Measurements from ENCODE around the gene COLGALT1. TPM values are rescaled to one million over a fixed set of nuclear protein-coding genes. Genes with fewer than 3 reads are reported as not detected.

The COLGALT1 gene
- total and polyA plus RNA-seq, 7 experiments from 2014 or later, result 13.2 to 70.6 (median 57.6) TPM

GRCh38 chr19:17557466-17557865 is 2.0 kb downstream of the COLGALT1 start:
- H3K4me1 ChIP-seq (ENCODE audit: control insufficient read depth in 2 of 2, insufficient read depth in 2 of 2, low read length in 2 of 2), result peaks cover 16% of the 10 kb centered on the region in 2 donors
- H3K9me3 ChIP-seq (ENCODE audit: control insufficient read depth in 2 of 3, low read length in 3 of 3), result no peaks in the 10 kb centered on the region
- H3K27ac Mint-ChIP-seq, result no peak overlapping the region
- H3K27me3 Mint-ChIP-seq, result no peaks in the 10 kb centered on the region
- H3K9me3 Mint-ChIP-seq, result peaks cover 0 to 1% (median 0%) of the 10 kb centered on the region in 11 donors
- ChIA-PET POLR2A (interaction anchor here (1.7 kb wide), 1 partner anchor 46 kb away, joined by 7 read pairs; the partner anchor contains the start of gene PGLS), CTCF (interaction anchor here (1.0 to 1.6 kb wide), 2 partner anchors 14 to 16 kb away, joined by 4 read pairs; no protein-coding TSS in a partner anchor)
- H3K36me3 ChIP-seq (ENCODE audit: control insufficient read depth in 2 of 3, insufficient read depth in 3 of 3, low read length in 3 of 3), result peaks cover 0 to 34% (median 4%) of the 10 kb centered on the region in 3 experiments
- no peak for ATAC-seq
- no peak for DNase-seq
- intact Hi-C loops (cut with micrococcal nuclease), result loop anchor here (5.0 kb wide), 3 partner anchors 60 to 1635 kb away; partner anchors contain the start of genes BORCS8 (in 1 of the 2), FCHO1 (in 1 of the 2) and RFXANK (in 1 of the 2)
- H3K4me3 ChIP-seq (ENCODE audit: low read length), result no peak overlapping the region
- peaks cover 8 to 29% (median 24%) of the 10 kb centered on the region in 7 donors for H3K4me1 Mint-ChIP-seq
- H3K27me3 ChIP-seq (ENCODE audit: control insufficient read depth in 2 of 2, insufficient read depth in 2 of 2, low read length in 2 of 2), result no peaks in the 10 kb centered on the region
- no peak overlapping the region for H3K27ac ChIP-seq (ENCODE audit: low read depth, low read length)
- H3K36me3 Mint-ChIP-seq, result peaks cover 0 to 25% (median 6%) of the 10 kb centered on the region in 5 donors
- H3K4me3 Mint-ChIP-seq, result peak overlapping the region; percentile 16 to 90 (median 76)

- H3K36me3 Mint-ChIP-seq, result peaks cover 0 to 34% (median 10%) of the 10 kb centered on the region in 5 donors
- peaks cover 4 to 51% (median 5%) of the 10 kb centered on the region in 3 experiments for H3K36me3 ChIP-seq (ENCODE audit: control insufficient read depth in 2 of 3, insufficient read depth in 3 of 3, low read length in 3 of 3)
- no peak overlapping the region for H3K4me3 Mint-ChIP-seq
- CTCF ChIA-PET, result interaction anchor here (1.0 kb wide), 1 partner anchor 13 kb away, joined by 3 read pairs; no protein-coding TSS in a partner anchor
- H3K9me3 ChIP-seq (ENCODE audit: control insufficient read depth in 2 of 3, low read length in 3 of 3), result no peaks in the 10 kb centered on the region
- peak overlapping the region in 2 of 9 donors; percentile 56 to 65 for H3K27ac Mint-ChIP-seq
- intact Hi-C loops (cut with micrococcal nuclease), result loop anchor here in 1 of 2 donors (1.0 kb wide), 1 partner anchor 32 kb away; no protein-coding TSS in a partner anchor
- POLR2A ChIA-PET, result interaction anchor here (0.6 kb wide), 1 partner anchor 671 kb away, joined by 3 read pairs; no protein-coding TSS in a partner anchor
- no peak for DNase-seq
- H3K4me1 ChIP-seq (ENCODE audit: control insufficient read depth in 2 of 2, insufficient read depth in 2 of 2, low read length in 2 of 2), result peaks cover 11 to 12% of the 10 kb centered on the region in 2 donors
- no peak overlapping the region for H3K4me3 ChIP-seq (ENCODE audit: low read length)
- H3K9me3 Mint-ChIP-seq, result peaks cover 0 to 1% (median 0%) of the 10 kb centered on the region in 11 donors
- peaks cover 8 to 25% (median 21%) of the 10 kb centered on the region in 7 donors for H3K4me1 Mint-ChIP-seq
- ATAC-seq, result peak; percentile 20
- no peaks in the 10 kb centered on the region for H3K27me3 ChIP-seq (ENCODE audit: control insufficient read depth in 2 of 2, insufficient read depth in 2 of 2, low read length in 2 of 2)
- H3K27me3 Mint-ChIP-seq, result no peaks in the 10 kb centered on the region
- H3K27ac ChIP-seq (ENCODE audit: low read depth, low read length), result no peak overlapping the region
Observed at GRCh38 chr19:17560205-17560595, 4.8 kb downstream of the COLGALT1 start.

- peak overlapping the region in 2 of 9 donors; percentile 7 to 82 for H3K27ac Mint-ChIP-seq
- H3K4me1 Mint-ChIP-seq, result peaks cover under 1 to 15% (median 11%) of the 10 kb centered on the region in 7 donors
- H3K36me3 ChIP-seq (ENCODE audit: control insufficient read depth in 2 of 3, insufficient read depth in 3 of 3, low read length in 3 of 3), result peaks cover 5 to 63% (median 8%) of the 10 kb centered on the region in 3 experiments
- intact Hi-C loops (cut with micrococcal nuclease), result no loop called here
- H3K4me1 ChIP-seq (ENCODE audit: control insufficient read depth in 2 of 2, insufficient read depth in 2 of 2, low read length in 2 of 2), result peaks cover 0 to under 1% of the 10 kb centered on the region in 2 donors
- no peaks in the 10 kb centered on the region for H3K9me3 ChIP-seq (ENCODE audit: control insufficient read depth in 2 of 3, low read length in 3 of 3)
- H3K27me3 ChIP-seq (ENCODE audit: control insufficient read depth in 2 of 2, insufficient read depth in 2 of 2, low read length in 2 of 2), result no peaks in the 10 kb centered on the region
- DNase-seq (no peak), ATAC-seq (no peak)
- POLR2A ChIA-PET, result interaction anchor here (0.7 kb wide), 1 partner anchor 51 kb away, joined by 3 read pairs; the partner anchor contains the start of gene PGLS
- no peaks in the 10 kb centered on the region for H3K27me3 Mint-ChIP-seq
- peaks cover 0 to 34% (median 10%) of the 10 kb centered on the region in 5 donors for H3K36me3 Mint-ChIP-seq
- peaks cover 0 to 1% (median 0%) of the 10 kb centered on the region in 11 donors for H3K9me3 Mint-ChIP-seq
- CTCF ChIA-PET, result interaction anchor here (1.0 kb wide), 1 partner anchor 11 kb away, joined by 3 read pairs; no protein-coding TSS in a partner anchor
- H3K4me3 Mint-ChIP-seq, result no peak overlapping the region
- H3K4me3 ChIP-seq (ENCODE audit: low read length), result no peak overlapping the region
- no peak overlapping the region for H3K27ac ChIP-seq (ENCODE audit: low read depth, low read length)
Observed at GRCh38 chr19:17562097-17562496, 6.6 kb downstream of the COLGALT1 start.

GRCh38 chr19:17562561-17562960 is 7.1 kb downstream of the COLGALT1 start:
- H3K9me3 ChIP-seq (ENCODE audit: control insufficient read depth in 2 of 3, low read length in 3 of 3), result no peaks in the 10 kb centered on the region
- peaks cover 0 to 1% (median 0%) of the 10 kb centered on the region in 11 donors for H3K9me3 Mint-ChIP-seq
- no peak overlapping the region for H3K4me3 ChIP-seq (ENCODE audit: low read length)
- peak overlapping the region in 1 of 9 donors; percentile 7 for H3K27ac Mint-ChIP-seq
- H3K27me3 ChIP-seq (ENCODE audit: control insufficient read depth in 2 of 2, insufficient read depth in 2 of 2, low read length in 2 of 2), result no peaks in the 10 kb centered on the region
- H3K36me3 Mint-ChIP-seq, result peaks cover 0 to 34% (median 10%) of the 10 kb centered on the region in 5 donors
- H3K36me3 ChIP-seq (ENCODE audit: control insufficient read depth in 2 of 3, insufficient read depth in 3 of 3, low read length in 3 of 3), result peaks cover 5 to 67% (median 8%) of the 10 kb centered on the region in 3 experiments
- no peaks in the 10 kb centered on the region for H3K27me3 Mint-ChIP-seq
- CTCF ChIA-PET, result interaction anchor here (0.8 to 1.0 kb wide), 2 partner anchors 11 to 33 kb away, joined by 3 to 10 read pairs; no protein-coding TSS in a partner anchor
- intact Hi-C loops (cut with micrococcal nuclease), result no loop called here
- ATAC-seq (no peak), DNase-seq (no peak)
- H3K4me3 Mint-ChIP-seq, result no peak overlapping the region
- peaks cover 0 to 13% (median 10%) of the 10 kb centered on the region in 7 donors for H3K4me1 Mint-ChIP-seq
- H3K4me1 ChIP-seq (ENCODE audit: control insufficient read depth in 2 of 2, insufficient read depth in 2 of 2, low read length in 2 of 2), result no peaks in the 10 kb centered on the region
- POLR2A ChIA-PET, result no interaction called here
- H3K27ac ChIP-seq (ENCODE audit: low read depth, low read length), result no peak overlapping the region

- POLR2A ChIA-PET, result no interaction called here
Observed at GRCh38 chr19:17564781-17565180, 9.3 kb downstream of the COLGALT1 start.

GRCh38 chr19:17565611-17566010 is 10.2 kb downstream of the COLGALT1 start:
- Mint-ChIP-seq H3K4me3 (no peak overlapping the region), H3K36me3 (peaks cover 0 to 39% (median 5%) of the 10 kb centered on the region in 5 donors), H3K27me3 (no peaks in the 10 kb centered on the region), H3K9me3 (peaks cover 0 to 1% (median 0%) of the 10 kb centered on the region in 11 donors), H3K27ac (no peak overlapping the region), H3K4me1 (peaks cover 0 to 5% (median 0%) of the 10 kb centered on the region in 7 donors)
- H3K4me1 ChIP-seq (ENCODE audit: control insufficient read depth in 2 of 2, insufficient read depth in 2 of 2, low read length in 2 of 2), result no peaks in the 10 kb centered on the region
- H3K9me3 ChIP-seq (ENCODE audit: control insufficient read depth in 2 of 3, low read length in 3 of 3), result no peaks in the 10 kb centered on the region
- no peaks in the 10 kb centered on the region for H3K27me3 ChIP-seq (ENCODE audit: control insufficient read depth in 2 of 2, insufficient read depth in 2 of 2, low read length in 2 of 2)
- intact Hi-C loops (cut with micrococcal nuclease), result no loop called here
- ATAC-seq (no peak), DNase-seq (no peak)
- ChIA-PET POLR2A (no interaction called here), CTCF (no interaction called here)
- H3K4me3 ChIP-seq (ENCODE audit: low read length), result no peak overlapping the region
- H3K27ac ChIP-seq (ENCODE audit: low read depth, low read length), result no peak overlapping the region
- H3K36me3 ChIP-seq (ENCODE audit: control insufficient read depth in 2 of 3, insufficient read depth in 3 of 3, low read length in 3 of 3), result peaks cover 4 to 71% (median 10%) of the 10 kb centered on the region in 3 experiments

More at GRCh38 chr19:17564781-17565180, 9.3 kb downstream of the COLGALT1 start:
- peak overlapping the region in 3 of 9 donors; percentile 6 to 62 (median 15) for H3K27ac Mint-ChIP-seq
- intact Hi-C loops (cut with micrococcal nuclease), result no loop called here
- peaks cover 0 to 10% (median 5%) of the 10 kb centered on the region in 7 donors for H3K4me1 Mint-ChIP-seq
- no peak overlapping the region for H3K27ac ChIP-seq (ENCODE audit: low read depth, low read length)
- no peak for ATAC-seq
- H3K9me3 Mint-ChIP-seq, result peaks cover 0 to 1% (median 0%) of the 10 kb centered on the region in 11 donors
- peaks cover 4 to 46% (median 11%) of the 10 kb centered on the region in 5 donors for H3K36me3 Mint-ChIP-seq
- no peak overlapping the region for H3K4me3 Mint-ChIP-seq
- H3K9me3 ChIP-seq (ENCODE audit: control insufficient read depth in 2 of 3, low read length in 3 of 3), result no peaks in the 10 kb centered on the region
- H3K4me3 ChIP-seq (ENCODE audit: low read length), result no peak overlapping the region
- no peaks in the 10 kb centered on the region for H3K4me1 ChIP-seq (ENCODE audit: control insufficient read depth in 2 of 2, insufficient read depth in 2 of 2, low read length in 2 of 2)
- DNase-seq, result no peak
- no peaks in the 10 kb centered on the region for H3K27me3 Mint-ChIP-seq
- CTCF ChIA-PET, result no interaction called here
- no peaks in the 10 kb centered on the region for H3K27me3 ChIP-seq (ENCODE audit: control insufficient read depth in 2 of 2, insufficient read depth in 2 of 2, low read length in 2 of 2)
- peaks cover 8 to 77% (median 10%) of the 10 kb centered on the region in 3 experiments for H3K36me3 ChIP-seq (ENCODE audit: control insufficient read depth in 2 of 3, insufficient read depth in 3 of 3, low read length in 3 of 3)

Data from naive thymus-derived CD4-positive, alpha-beta T cell (primary cell).